Thymus (tissue), 14 donors: ENCODE measurements around the gene NFAT5. TPM values are rescaled to one million over a fixed set of nuclear protein-coding genes. Genes with fewer than 3 reads are reported as not detected.
A peak's percentile ranks its signal among the peaks of the same experiment; 100 is the strongest.
"Not testable (repeated sequence)": the region's sequence is repeated elsewhere in the genome, so short reads cannot be mapped to it uniquely, and the experiment has no call there.

ENCODE experiments used
- DNase-seq, 9 donors: peaks; one replicate each; pipeline ENCODE4 v3.0.0-alpha.2; 2013; ENCODE audit warnings: low spot score in 9 of 9, low read depth in 6 of 9, missing footprints in 1 of 9
- H3K27ac ChIP-seq, 2 donors: one replicate each; pipeline ENCODE4 v1.5.1; 2013; ENCODE audit warnings: control low read depth in 1 of 2, low read depth in 1 of 2, low read length in 1 of 2, mild to moderate bottlenecking in 1 of 2, moderate library complexity in 1 of 2
- H3K27me3 ChIP-seq, 2 donors: one replicate each; pipeline ENCODE4 v1.5.1; 2013; ENCODE audit warnings: low read length in 1 of 2; ENCODE audit not compliant: control insufficient read depth in 2 of 2, insufficient read depth in 1 of 2
- H3K36me3 ChIP-seq, 2 donors: one replicate each; pipeline ENCODE4 v1.5.1; 2013; ENCODE audit warnings: low read length in 1 of 2, mild to moderate bottlenecking in 1 of 2, moderate library complexity in 1 of 2; ENCODE audit not compliant: control insufficient read depth in 2 of 2, insufficient read depth in 2 of 2
- H3K4me1 ChIP-seq, 2 donors: one replicate each; pipeline ENCODE4 v1.5.1; 2013; ENCODE audit warnings: low read length in 2 of 2; ENCODE audit not compliant: control insufficient read depth in 2 of 2, insufficient read depth in 2 of 2
- H3K4me3 ChIP-seq, 2 donors: one replicate each; pipeline ENCODE4 v1.5.1; 2013; ENCODE audit warnings: low read length in 2 of 2, control low read depth in 1 of 2, mild to moderate bottlenecking in 1 of 2
- H3K9me3 ChIP-seq, 2 donors: one replicate each; pipeline ENCODE4 v1.5.1; 2013; ENCODE audit warnings: low read length in 1 of 2, mild to moderate bottlenecking in 1 of 2; ENCODE audit not compliant: control insufficient read depth in 2 of 2, insufficient read depth in 1 of 2
- WGBS: extraction: QIAGEN DNeasy Blood & Tissue Kit; methylation state at CpG from one replicate; pipeline ENCODE4 v1.1.7; 2013; 5-methylcytosine and 5-hydroxymethylcytosine counted together
- long read RNA-seq, 10 donors: transcript quantifications; one replicate each; lab custom pipeline, GENCODE V29; 2026
- polyA plus RNA-seq: library from polyadenylated mRNA; stranded (reverse); fragments of 200-250 nt; gene quantifications from one replicate; pipeline ENCODE4 v1.2.3, GENCODE V29; 2013
- total RNA-seq: library from RNA; stranded (reverse); fragments of 120-200 nt; gene quantifications from one replicate; pipeline ENCODE4 v1.2.4, GENCODE V29; 2013
- donor health status: healthy.

NFAT5 gene, protein sequence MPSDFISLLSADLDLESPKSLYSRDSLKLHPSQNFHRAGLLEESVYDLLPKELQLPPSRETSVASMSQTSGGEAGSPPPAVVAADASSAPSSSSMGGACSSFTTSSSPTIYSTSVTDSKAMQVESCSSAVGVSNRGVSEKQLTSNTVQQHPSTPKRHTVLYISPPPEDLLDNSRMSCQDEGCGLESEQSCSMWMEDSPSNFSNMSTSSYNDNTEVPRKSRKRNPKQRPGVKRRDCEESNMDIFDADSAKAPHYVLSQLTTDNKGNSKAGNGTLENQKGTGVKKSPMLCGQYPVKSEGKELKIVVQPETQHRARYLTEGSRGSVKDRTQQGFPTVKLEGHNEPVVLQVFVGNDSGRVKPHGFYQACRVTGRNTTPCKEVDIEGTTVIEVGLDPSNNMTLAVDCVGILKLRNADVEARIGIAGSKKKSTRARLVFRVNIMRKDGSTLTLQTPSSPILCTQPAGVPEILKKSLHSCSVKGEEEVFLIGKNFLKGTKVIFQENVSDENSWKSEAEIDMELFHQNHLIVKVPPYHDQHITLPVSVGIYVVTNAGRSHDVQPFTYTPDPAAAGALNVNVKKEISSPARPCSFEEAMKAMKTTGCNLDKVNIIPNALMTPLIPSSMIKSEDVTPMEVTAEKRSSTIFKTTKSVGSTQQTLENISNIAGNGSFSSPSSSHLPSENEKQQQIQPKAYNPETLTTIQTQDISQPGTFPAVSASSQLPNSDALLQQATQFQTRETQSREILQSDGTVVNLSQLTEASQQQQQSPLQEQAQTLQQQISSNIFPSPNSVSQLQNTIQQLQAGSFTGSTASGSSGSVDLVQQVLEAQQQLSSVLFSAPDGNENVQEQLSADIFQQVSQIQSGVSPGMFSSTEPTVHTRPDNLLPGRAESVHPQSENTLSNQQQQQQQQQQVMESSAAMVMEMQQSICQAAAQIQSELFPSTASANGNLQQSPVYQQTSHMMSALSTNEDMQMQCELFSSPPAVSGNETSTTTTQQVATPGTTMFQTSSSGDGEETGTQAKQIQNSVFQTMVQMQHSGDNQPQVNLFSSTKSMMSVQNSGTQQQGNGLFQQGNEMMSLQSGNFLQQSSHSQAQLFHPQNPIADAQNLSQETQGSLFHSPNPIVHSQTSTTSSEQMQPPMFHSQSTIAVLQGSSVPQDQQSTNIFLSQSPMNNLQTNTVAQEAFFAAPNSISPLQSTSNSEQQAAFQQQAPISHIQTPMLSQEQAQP (N-terminal part only)
- 8.9 TPM for total RNA-seq
- polyA plus RNA-seq: 4.5 TPM
- long read RNA-seq, donor 1: 0 reads
- long read RNA-seq, donor 2: 0 reads
- long read RNA-seq, donor 3, partial matches to known transcripts: 10 of 17 reads
- long read RNA-seq, donor 3, other reads (novel, unspliced or antisense): 7 of 17 reads
- long read RNA-seq, donor 4, partial matches to known transcripts: 17 of 17 reads
- long read RNA-seq, donor 4, other reads (novel, unspliced or antisense): 0 of 17 reads
- long read RNA-seq, donor 5, partial matches to known transcripts: 6 of 6 reads
- long read RNA-seq, donor 5, other reads (novel, unspliced or antisense): 0 of 6 reads
- long read RNA-seq, donor 6, full-length matches to known transcripts: 1 of 1 reads
- long read RNA-seq, donor 6, partial matches to known transcripts: 0 of 1 reads
- long read RNA-seq, donor 6, other reads (novel, unspliced or antisense): 0 of 1 reads
- long read RNA-seq, donor 7, partial matches to known transcripts: 6 of 6 reads
- long read RNA-seq, donor 7, other reads (novel, unspliced or antisense): 0 of 6 reads
- long read RNA-seq, donor 8: 0 reads
- long read RNA-seq, donor 9, partial matches to known transcripts: 0 of 1 reads
- long read RNA-seq, donor 9, other reads (novel, unspliced or antisense): 0 of 1 reads
- long read RNA-seq, donor 10: 0 reads

DNA sequence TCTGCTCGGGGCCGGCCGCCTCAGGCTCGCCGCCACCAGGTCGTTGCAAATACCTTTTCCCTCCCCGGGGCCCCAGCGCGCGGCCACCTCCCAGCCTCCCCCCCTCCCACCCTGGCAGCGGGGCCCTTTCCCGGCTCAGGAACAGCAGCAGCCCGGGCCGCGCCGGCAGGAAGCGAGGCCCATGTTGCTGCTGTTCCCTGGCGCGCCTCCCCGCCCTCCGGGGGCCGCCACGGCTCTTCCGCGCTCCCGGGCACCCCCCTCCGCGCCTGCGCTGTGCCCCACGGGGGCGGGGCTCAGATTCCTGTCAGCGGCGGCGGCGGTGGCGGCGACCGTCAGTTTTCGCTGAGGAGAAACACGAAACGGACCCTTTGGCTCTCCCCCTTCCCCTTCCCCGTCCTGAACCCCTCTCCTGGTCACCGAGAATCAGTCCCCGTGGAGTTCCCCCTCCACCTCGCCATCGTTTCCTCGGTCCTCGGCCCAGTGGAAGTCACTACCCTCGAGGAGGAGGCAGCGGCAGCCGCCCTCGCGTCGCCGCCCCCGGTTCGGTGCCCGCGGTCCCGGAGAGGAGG lies at the start of gene NFAT5:
TSS of gene NFAT5 (plus strand) at position 296 of the 569 bp plus-strand sequence. CDS start 336 bp downstream, outside the sequence.
- Histone ChIP-seq H3K4me3 (peak within 1 kb of the TSS; percentile 78 to 89), H3K36me3 (peaks cover 0 to 3% of the 10 kb centered on the region in 2 donors), H3K27me3 (no peaks in the 10 kb centered on the region), H3K4me1 (peaks cover 19 to 24% of the 10 kb centered on the region in 2 donors), H3K9me3 (no peaks in the 10 kb centered on the region), H3K27ac (peak within 1 kb of the TSS; percentile 90 to 93)
- under 1% methylated on average over 60 of the region's 60 CpGs for WGBS
- peak; percentile 56 to 96 (median 86) for DNase-seq

DNA sequence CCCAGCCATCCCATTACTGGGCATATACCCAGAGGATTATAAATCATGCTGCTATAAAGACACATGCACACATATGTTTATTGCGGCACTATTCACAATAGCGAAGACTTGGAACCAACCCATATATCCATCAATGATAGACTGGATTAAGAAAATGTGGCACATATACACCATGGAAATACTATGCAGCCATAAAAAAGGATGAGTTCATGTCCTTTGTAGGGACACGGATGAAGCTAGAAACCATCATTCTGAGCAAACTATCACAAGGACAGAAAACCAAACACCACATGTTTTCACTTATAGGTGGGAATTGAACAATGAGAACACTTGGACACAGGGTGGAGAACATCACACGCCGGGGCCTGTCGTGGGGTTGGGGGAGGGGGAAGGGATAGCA lies 47.9 kb upstream of the NFAT5 start:
- H3K4me1 ChIP-seq, H3K36me3 ChIP-seq, H3K4me3 ChIP-seq, H3K27ac ChIP-seq, H3K9me3 ChIP-seq, H3K27me3 ChIP-seq, DNase-seq: not testable (repeated sequence)
- WGBS: over 99% methylated on average over 6 of the region's 6 CpGs

DNA sequence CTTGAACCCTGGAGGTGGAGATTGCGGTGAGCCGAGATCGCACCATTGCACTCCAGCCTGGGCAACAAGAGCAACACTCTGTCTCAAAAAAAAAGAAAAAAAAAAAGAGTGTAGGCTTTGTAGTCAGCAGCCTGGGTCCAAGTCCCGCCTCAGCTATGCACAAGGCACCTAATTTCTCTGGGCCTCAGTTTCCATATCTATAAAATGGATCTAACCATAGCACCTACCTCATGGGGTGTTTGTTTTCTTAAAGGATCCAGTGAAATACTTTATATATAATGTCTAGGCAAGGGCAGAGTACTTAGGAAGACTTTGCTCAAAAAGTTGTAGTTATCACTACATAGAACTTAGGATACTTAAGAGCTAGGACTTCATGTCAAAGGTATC lies 45.4 kb upstream of the NFAT5 start:
- Histone ChIP-seq H3K4me1 (peaks cover 0 to 3% of the 10 kb centered on the region in 2 donors), H3K4me3 (no peak overlapping the region), H3K27ac (no peak overlapping the region), H3K36me3 (no peaks in the 10 kb centered on the region), H3K27me3 (no peaks in the 10 kb centered on the region), H3K9me3 (peaks cover 0 to 1% of the 10 kb centered on the region in 2 donors)
- WGBS: 99% methylated on average over 4 of the region's 4 CpGs
- no peak for DNase-seq

DNA sequence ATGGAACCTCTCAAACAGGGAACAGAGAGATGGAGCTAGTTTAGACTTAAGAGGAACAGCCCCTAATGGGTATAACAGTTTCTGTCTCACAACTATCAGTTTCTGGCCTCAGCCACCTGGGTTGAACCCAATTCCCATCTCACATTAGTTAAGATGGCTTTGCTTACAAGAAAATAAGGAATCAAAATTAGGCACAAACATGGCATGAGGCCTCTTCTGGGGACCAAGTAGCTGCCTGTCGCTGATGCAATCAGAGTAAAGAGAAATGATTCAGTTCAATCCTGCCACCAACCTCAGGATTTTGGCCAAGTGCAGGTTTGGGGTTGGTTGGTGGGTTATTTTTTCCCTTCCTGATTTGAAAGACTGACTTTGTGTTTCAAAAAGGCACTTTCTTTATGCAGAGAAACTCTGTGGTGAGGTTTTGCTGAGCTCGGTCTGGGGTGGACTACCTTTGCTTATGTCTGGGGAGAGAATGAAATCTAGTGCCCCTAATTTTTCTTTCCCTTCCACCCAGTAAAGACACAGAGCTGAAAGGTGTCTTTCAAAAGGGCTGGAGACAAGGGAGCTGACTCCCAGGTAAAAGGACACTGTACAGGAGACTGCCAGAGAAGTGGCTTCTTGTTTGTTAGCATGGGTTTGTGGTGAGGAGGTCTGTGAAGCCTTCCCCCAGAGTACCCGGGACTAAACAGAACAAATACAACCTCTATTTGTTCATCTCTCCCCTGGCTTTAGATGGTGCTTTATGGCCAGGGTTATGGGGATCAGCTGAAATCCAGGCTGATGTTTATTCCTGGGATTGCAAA lies 44.8 kb upstream of the NFAT5 start:
- peaks cover 0 to 1% of the 10 kb centered on the region in 2 donors for H3K9me3 ChIP-seq
- peak in 1 of 9 donors; percentile 12 for DNase-seq
- no peaks in the 10 kb centered on the region for H3K27me3 ChIP-seq
- peaks cover 0 to 3% of the 10 kb centered on the region in 2 donors for H3K4me1 ChIP-seq
- no peaks in the 10 kb centered on the region for H3K36me3 ChIP-seq
- no peak overlapping the region for H3K27ac ChIP-seq
- 26% methylated on average over 3 of the region's 3 CpGs for WGBS
- no peak overlapping the region for H3K4me3 ChIP-seq

DNA sequence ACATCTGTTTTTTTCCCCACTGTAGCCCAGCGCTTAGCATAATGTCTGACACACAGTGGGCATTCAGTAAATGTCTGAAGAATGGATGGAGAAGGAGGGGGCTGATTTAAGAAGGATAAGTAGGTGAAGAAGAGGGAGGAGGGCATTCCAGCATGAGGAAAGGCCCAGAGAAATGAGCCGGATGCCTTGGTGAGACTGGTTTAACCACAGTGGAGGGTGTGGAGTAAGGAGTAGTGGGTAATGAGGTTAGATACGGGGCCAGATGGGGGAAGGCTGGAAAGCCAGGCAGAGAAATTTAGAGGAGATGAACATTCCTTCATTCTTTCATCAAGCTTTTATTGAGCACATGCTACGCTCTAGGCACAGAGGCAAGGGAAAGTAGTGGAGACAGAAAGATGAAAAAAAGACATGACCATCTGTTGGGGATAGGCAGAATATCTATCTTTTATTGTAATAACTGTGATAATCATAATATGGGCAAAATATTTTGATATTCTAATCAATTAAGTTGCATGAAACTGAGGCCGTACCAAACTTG lies 43.7 kb upstream of the NFAT5 start:
- H3K27me3 ChIP-seq: no peaks in the 10 kb centered on the region
- H3K27ac ChIP-seq: no peak overlapping the region
- H3K4me1 ChIP-seq: peaks cover 0 to 3% of the 10 kb centered on the region in 2 donors
- no peaks in the 10 kb centered on the region for H3K36me3 ChIP-seq
- H3K9me3 ChIP-seq: peaks cover 0 to 1% of the 10 kb centered on the region in 2 donors
- 91% methylated on average over 5 of the region's 5 CpGs for WGBS
- no peak for DNase-seq
- H3K4me3 ChIP-seq: no peak overlapping the region

DNA sequence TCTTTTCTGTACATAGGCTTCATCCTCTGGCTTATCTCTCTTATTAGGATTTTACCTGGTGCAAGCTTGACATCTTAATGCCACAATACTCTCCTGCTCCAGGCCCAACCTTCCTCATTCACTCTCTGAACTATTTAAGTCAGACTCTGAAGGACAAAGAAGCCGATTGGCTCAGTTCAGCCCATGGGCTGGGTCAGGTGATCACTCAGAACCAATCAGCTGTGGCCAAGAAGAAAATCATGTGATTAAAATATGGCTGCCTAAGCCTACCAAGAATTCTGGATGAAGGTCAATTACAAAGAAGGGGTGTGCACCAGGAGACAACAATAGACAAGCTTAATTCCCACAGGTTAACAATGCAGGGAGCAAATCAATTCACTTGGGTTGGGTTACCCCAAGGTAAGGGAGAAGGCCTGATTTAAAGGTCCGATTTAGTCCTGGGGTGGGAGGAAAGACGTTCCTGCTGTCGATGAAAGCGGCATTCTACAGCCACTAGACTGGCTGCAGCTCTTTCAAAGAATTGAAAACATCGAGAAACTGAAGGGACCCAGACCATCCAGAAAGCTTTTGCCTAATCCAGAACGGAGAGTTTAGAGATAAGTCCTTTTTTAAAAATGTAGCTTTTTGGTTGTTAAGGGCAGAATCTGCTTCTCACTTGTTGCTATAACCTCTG lies 42.9 kb upstream of the NFAT5 start:
- Histone ChIP-seq H3K27me3 (no peaks in the 10 kb centered on the region), H3K36me3 (no peaks in the 10 kb centered on the region), H3K4me1 (peaks cover 0 to 3% of the 10 kb centered on the region in 2 donors), H3K9me3 (peaks cover 0 to 1% of the 10 kb centered on the region in 2 donors), H3K27ac (no peak overlapping the region), H3K4me3 (no peak overlapping the region)
- WGBS: 98% methylated on average over 7 of the region's 7 CpGs
- no peak for DNase-seq
